ENCODE data around the gene LEF1.
A peak's percentile ranks its signal among the peaks of the same experiment; 100 is the strongest.

LEF1 gene

DNA sequence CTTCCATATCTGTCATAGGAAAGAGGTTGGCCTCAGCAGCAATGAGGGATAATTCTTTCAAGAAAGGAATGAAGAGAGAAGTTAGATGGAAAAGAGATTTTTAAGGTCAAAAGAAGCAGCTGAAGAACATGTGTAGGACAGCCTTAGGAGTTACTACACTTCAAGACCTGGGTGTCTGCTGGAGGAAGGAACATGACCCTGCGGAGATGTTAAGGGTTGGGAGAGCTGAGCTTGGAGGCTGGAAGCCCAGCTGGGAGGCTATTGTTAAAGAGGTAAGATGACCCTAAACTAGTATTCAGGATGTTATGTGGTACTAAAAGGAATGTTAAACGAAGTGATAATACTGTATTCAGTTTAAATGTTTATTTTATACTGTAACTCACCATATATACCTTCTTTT, 164.1 kb downstream of the LEF1 start:
- TF ChIP-seq, protein P1, sequence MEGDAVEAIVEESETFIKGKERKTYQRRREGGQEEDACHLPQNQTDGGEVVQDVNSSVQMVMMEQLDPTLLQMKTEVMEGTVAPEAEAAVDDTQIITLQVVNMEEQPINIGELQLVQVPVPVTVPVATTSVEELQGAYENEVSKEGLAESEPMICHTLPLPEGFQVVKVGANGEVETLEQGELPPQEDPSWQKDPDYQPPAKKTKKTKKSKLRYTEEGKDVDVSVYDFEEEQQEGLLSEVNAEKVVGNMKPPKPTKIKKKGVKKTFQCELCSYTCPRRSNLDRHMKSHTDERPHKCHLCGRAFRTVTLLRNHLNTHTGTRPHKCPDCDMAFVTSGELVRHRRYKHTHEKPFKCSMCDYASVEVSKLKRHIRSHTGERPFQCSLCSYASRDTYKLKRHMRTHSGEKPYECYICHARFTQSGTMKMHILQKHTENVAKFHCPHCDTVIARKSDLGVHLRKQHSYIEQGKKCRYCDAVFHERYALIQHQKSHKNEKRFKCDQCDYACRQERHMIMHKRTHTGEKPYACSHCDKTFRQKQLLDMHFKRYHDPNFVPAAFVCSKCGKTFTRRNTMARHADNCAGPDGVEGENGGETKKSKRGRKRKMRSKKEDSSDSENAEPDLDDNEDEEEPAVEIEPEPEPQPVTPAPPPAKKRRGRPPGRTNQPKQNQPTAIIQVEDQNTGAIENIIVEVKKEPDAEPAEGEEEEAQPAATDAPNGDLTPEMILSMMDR (IDR thresholded peaks at IDR 0.05; ENCODE audit: low read depth, low read length), result no peak
- no peak overlapping the region for H3K4me3 ChIP-seq (replicated peaks in 1 of 2; ENCODE audit: low read depth in 2 of 2, low read length in 2 of 2)
- no peak for DNase-seq (ENCODE audit: low read depth in 2 of 2)

DNA sequence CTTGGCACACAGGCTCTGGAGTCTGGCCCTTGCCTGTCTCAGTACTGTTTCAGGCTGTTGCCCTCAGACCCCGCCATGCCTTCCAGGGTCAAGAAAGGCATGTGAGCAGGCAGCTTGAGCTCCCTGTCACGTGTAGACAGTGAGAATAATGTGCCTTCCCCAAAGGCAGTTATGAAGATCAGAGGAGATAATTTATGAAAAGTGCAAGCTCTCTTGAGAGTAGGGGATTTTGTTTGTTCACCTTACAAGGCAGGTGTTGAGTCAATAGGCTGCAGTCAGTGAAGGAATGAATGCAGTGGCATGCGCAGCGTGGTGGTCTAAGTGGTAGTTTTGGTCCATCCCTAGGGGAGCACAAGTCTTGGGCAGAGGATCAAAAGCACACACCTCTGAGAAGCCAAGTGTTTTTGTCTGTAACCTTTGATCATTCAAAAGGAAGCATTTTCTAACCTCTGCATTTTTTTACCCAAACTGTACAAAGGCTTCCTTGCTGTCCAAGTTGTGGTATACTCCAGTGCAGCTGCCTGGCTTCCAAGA, 164.7 kb downstream of the LEF1 start:
- no peak for DNase-seq (ENCODE audit: low read depth in 2 of 2)
- TF ChIP-seq, protein P1 (IDR thresholded peaks at IDR 0.05; ENCODE audit: low read depth, low read length), result no peak
- no peak overlapping the region for H3K4me3 ChIP-seq (replicated peaks in 1 of 2; ENCODE audit: low read depth in 2 of 2, low read length in 2 of 2)

DNA sequence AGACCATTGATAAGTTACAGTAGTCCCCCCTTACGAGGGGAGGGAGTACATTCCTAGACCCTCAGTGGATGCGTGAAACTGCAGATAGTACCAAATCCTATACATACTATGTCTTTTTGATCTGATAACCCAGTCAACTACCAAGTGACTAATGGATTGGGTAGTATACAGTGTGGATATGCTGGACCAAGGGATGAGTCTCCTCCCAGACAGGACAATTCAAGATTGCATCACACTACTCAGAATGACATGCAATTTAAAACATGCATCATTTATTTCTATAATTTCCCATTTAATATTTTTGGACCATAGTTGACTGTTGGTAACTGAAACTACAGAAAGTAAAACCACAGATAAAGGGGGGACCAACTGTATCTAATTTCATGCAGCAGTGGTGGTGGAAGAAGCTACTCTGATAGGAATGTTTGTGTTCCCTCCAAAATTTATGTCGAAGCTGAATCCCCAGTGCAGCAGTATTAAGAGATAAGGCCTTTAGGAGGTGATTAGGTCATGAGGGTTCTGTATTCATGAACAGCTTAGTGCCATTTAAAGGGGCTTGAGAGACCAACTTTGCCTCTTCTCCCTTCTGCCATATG, 167.1 kb downstream of the LEF1 start:
- DNase-seq (ENCODE audit: low read depth in 2 of 2), result peak in 1 of 2 donors; percentile 55
- TF ChIP-seq, protein P1 (IDR thresholded peaks at IDR 0.05; ENCODE audit: low read depth, low read length), result no peak
- no peak overlapping the region for H3K4me3 ChIP-seq (replicated peaks in 1 of 2; ENCODE audit: low read depth in 2 of 2, low read length in 2 of 2)

DNA sequence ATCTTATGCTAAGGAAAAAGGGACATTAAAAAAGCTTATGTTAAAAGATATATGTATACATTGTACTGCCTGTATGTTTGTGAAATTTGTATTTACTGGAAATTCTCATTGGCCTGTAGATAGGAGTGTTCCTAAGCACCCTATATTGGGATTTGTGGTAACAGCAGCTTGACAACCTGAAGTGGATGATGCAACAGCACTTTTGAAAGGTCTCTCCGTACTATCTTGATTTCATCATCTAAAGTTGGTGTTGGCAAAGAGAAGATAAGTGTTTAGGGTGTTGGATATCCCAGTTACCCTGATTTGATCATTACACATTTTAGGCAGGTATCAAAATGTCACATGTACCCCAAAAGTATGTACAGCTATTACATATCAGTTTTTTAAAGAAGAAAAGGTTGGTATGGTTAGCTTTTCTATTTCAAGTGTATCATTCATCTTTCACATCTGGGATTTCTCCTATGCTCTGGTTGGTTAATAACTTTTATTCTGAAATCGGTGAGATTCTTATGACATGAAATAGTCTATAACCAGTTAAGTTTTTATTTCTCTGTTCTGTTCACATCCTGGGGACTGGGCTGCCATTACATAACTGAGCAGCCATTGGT, 168.7 kb downstream of the LEF1 start:
- peak in 1 of 2 donors; percentile 5 for DNase-seq (ENCODE audit: low read depth in 2 of 2)
- TF ChIP-seq, protein P1 (IDR thresholded peaks at IDR 0.05; ENCODE audit: low read depth, low read length), result no peak
- H3K4me3 ChIP-seq (replicated peaks in 1 of 2; ENCODE audit: low read depth in 2 of 2, low read length in 2 of 2), result no peak overlapping the region

DNA sequence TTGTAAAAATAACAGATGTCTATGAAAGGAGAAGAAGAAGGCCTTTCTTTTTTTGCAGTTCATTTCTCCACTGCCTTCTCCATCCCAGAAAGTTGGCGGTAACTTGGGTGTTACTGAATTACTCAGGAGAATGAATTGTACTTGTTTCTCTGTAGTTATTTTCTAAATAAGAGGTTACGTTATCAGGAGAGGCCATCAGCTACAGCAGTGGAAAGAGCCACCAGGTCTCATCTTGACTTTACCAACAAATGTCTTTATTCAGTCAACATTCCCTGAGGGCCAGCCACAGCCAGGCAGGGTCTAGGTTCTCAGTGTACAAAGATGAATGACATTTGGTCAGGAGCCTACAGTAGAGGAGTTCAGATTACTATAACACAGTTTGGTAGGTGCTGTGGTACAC, 170.9 kb downstream of the LEF1 start:
- TF ChIP-seq, protein P1 (IDR thresholded peaks at IDR 0.05; ENCODE audit: low read depth, low read length), result no peak
- H3K4me3 ChIP-seq (replicated peaks in 1 of 2; ENCODE audit: low read depth in 2 of 2, low read length in 2 of 2), result no peak overlapping the region
- DNase-seq (ENCODE audit: low read depth in 2 of 2), result no peak

Measured in cardiac fibroblast (primary cell).